Panc1 (cell line): ENCODE data around the gene NUDT4. TPM values are rescaled to one million over a fixed set of nuclear protein-coding genes. Genes with fewer than 3 reads are reported as not detected.

Source experiments
- ATAC-seq: fragments of 200-7000 bp; cut with Tn5 transposase; 2 replicates; pipeline ENCODE4 v1.9.1; 2020; ENCODE audit warnings: mild to moderate bottlenecking, moderate library complexity
- BruUV-seq: library from RNA; stranded (reverse); fragments of 400-500 nt; replicated peaks from 2 replicates; lab custom pipeline; 2021; lab: Mats Ljungman, UMichigan
- CTCF ChIA-PET: fragments of 300-600 bp; sonication (Branson Sonifier 250); formaldehyde crosslinking; loops from one replicate; lab custom pipeline; 2022; ENCODE audit warnings: antibody characterized with exemption; lab: Charles Lee
- POLR2A ChIA-PET: fragments of 300-600 bp; sonication (Branson Sonifier 250); formaldehyde crosslinking; loops from one replicate; lab custom pipeline; 2022; ENCODE audit warnings: antibody characterized with exemption; lab: Charles Lee
- DNase-seq: peaks from one replicate; pipeline ENCODE4 v3.0.0-alpha.2; 2010; ENCODE audit warnings: low read depth, low spot score
- H3K27ac ChIP-seq: 2 replicates; pipeline ENCODE4 v1.5.1; 2011; ENCODE audit warnings: mild to moderate bottlenecking, low read length, inconsistent platforms
- H3K27me3 ChIP-seq: fragments of 200-500 bp; sonication (Bioruptor generic); 2 replicates; pipeline ENCODE4 v1.6.0; 2014; ENCODE audit warnings: low read length, inconsistent platforms; ENCODE audit not compliant: control insufficient read depth, insufficient read depth
- H3K36me3 ChIP-seq: fragments of 200-500 bp; sonication (Bioruptor generic); 2 replicates; pipeline ENCODE4 v1.5.1; 2014; ENCODE audit warnings: inconsistent platforms, mild to moderate bottlenecking, low read length, moderate library complexity; ENCODE audit not compliant: control insufficient read depth, insufficient read depth
- H3K4me1 ChIP-seq: 2 replicates; pipeline ENCODE4 v1.5.1; 2011; ENCODE audit warnings: inconsistent platforms, mild to moderate bottlenecking, low read length, moderate library complexity; ENCODE audit not compliant: control insufficient read depth, insufficient read depth
- H3K4me3 ChIP-seq, 2 experiments: 2 replicates each; pipeline ENCODE4 v1.5.1; 2011 to 2012; ENCODE audit warnings: low read depth in 2 of 2, low read length in 2 of 2, mild to moderate bottlenecking in 2 of 2, inconsistent platforms in 1 of 2, moderate library complexity in 1 of 2
- H3K9me3 ChIP-seq: fragments of 200-500 bp; sonication (Bioruptor generic); 2 replicates; pipeline ENCODE4 v1.5.1; 2014; ENCODE audit warnings: low read depth, mild to moderate bottlenecking, inconsistent platforms, low read length, moderate library complexity; ENCODE audit not compliant: control insufficient read depth, insufficient read depth
- CTCF ChIP-seq: fragments of 450-650 bp; IDR thresholded peaks from 2 replicates; pipeline ENCODE4 v1.5.1; 2017; ENCODE audit warnings: mild to moderate bottlenecking
- POLR2AphosphoS5 ChIP-seq: IDR thresholded peaks from 2 replicates; pipeline ENCODE4 v1.6.1; 2012; ENCODE audit warnings: mild to moderate bottlenecking, low read depth, low read length, moderate library complexity
- REST ChIP-seq, 2 experiments: IDR thresholded peaks; 2 replicates each; pipeline ENCODE4 v1.6.1; 2011 to 2012; ENCODE audit warnings: low read depth in 2 of 2, control low read depth in 1 of 2, low read length in 1 of 2, mild to moderate bottlenecking in 1 of 2, moderate library complexity in 1 of 2; ENCODE audit not compliant: insufficient read depth in 1 of 2
- SIN3A ChIP-seq: IDR thresholded peaks from 2 replicates; pipeline ENCODE4 v1.6.1; 2012; ENCODE audit warnings: low read depth, mild to moderate bottlenecking, low read length, moderate library complexity, borderline replicate concordance; ENCODE audit not compliant: insufficient read depth
- TCF7L2 ChIP-seq: IDR thresholded peaks from 2 replicates; pipeline ENCODE4 v1.6.1; 2011; ENCODE audit warnings: mild to moderate bottlenecking, low read depth, low read length, inconsistent platforms
- in situ Hi-C: cut with HindIII; loops from 2 replicates; pipeline ENCODE4 v1.10.0; 2016; ENCODE audit warnings: low sequenced_read_pairs, low pct_unique_long_range_greater_than_20kb
- intact Hi-C: fragments of 100-400 bp; cut with micrococcal nuclease; formaldehyde crosslinking; loops from one replicate; pipeline ENCODE4 v1.10.0; 2022; ENCODE audit not compliant: unreplicated experiment
- total RNA-seq: library from RNA; stranded (reverse); gene quantifications from one replicate; pipeline ENCODE4 v1.2.1, GENCODE V29; 2021; ENCODE audit not compliant: unreplicated experiment

NUDT4 gene
- total RNA-seq, 1 experiment from 2014 or later, result 45.7 TPM

- ATAC-seq (no peak), DNase-seq (no peak)
- Histone ChIP-seq H3K4me1 (no peaks in the 10 kb centered on the region), H3K4me3 (no peak overlapping the region), H3K27me3 (no peaks in the 10 kb centered on the region), H3K9me3 (no peaks in the 10 kb centered on the region), H3K36me3 (no peaks in the 10 kb centered on the region), H3K27ac (no peak overlapping the region)
- no TSS peak for BruUV-seq
- CTCF ChIA-PET, result no interaction called here
- POLR2A ChIA-PET, result no interaction called here
- in situ Hi-C loops, result no loop called here
- TF ChIP-seq SIN3A, result no peak
- no peak for TF ChIP-seq TCF7L2
- TF ChIP-seq POLR2AphosphoS5, result no peak
- no peak for TF ChIP-seq REST (IDR thresholded peaks at IDR 0.05; ENCODE audit: insufficient read depth in 1 of 2, low read depth in 2 of 2, low read length in 1 of 2)
- no peak for TF ChIP-seq CTCF
- intact Hi-C loops, result no loop called here
Observed at GRCh38 chr12:93348575-93349435, 28.9 kb upstream of the NUDT4 start.

- H3K9me3 ChIP-seq, result no peaks in the 10 kb centered on the region
- ChIA-PET CTCF (no interaction called here), POLR2A (no interaction called here)
- no peak for ATAC-seq
- in situ Hi-C loops (no loop called here), intact Hi-C loops (no loop called here)
- H3K27ac ChIP-seq, result no peak overlapping the region
- TF ChIP-seq SIN3A (no peak), TCF7L2 (no peak), POLR2AphosphoS5 (no peak), CTCF (no peak), REST (IDR thresholded peaks at IDR 0.05; ENCODE audit: insufficient read depth in 1 of 2, low read depth in 2 of 2, low read length in 1 of 2) (no peak)
- BruUV-seq, result no TSS peak
- H3K4me1 ChIP-seq, result no peaks in the 10 kb centered on the region
- no peak overlapping the region for H3K4me3 ChIP-seq
- no peak for DNase-seq
- no peaks in the 10 kb centered on the region for H3K36me3 ChIP-seq
- no peaks in the 10 kb centered on the region for H3K27me3 ChIP-seq
Observed at GRCh38 chr12:93351726-93352125, 26.0 kb upstream of the NUDT4 start.
